Measurements from ENCODE around the gene SNX14.

DNA sequence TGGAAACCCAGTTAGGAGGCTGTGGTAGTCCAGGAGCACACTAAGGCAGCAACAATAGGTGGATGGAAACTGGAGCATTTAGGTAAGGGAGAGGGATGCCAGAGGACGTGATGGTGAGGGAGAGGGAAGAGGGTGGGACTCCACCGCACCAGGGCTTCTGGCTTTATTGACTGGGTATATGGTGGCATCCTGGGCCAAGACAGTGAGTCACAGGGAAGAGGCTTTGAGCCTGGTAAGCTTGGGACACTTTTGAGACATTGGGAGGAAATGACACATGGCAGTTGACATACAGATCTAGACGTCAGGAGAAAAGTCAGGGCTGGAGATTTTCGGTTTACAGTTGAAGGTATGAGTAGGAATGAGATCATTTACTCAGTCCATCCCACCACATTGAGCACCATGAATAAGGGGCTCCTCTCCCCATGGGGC, 128.9 kb downstream of the SNX14 start:
- TF ChIP-seq, protein P1, sequence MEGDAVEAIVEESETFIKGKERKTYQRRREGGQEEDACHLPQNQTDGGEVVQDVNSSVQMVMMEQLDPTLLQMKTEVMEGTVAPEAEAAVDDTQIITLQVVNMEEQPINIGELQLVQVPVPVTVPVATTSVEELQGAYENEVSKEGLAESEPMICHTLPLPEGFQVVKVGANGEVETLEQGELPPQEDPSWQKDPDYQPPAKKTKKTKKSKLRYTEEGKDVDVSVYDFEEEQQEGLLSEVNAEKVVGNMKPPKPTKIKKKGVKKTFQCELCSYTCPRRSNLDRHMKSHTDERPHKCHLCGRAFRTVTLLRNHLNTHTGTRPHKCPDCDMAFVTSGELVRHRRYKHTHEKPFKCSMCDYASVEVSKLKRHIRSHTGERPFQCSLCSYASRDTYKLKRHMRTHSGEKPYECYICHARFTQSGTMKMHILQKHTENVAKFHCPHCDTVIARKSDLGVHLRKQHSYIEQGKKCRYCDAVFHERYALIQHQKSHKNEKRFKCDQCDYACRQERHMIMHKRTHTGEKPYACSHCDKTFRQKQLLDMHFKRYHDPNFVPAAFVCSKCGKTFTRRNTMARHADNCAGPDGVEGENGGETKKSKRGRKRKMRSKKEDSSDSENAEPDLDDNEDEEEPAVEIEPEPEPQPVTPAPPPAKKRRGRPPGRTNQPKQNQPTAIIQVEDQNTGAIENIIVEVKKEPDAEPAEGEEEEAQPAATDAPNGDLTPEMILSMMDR (IDR thresholded peaks at IDR 0.05), result no peak
- TF ChIP-seq POLR2A (IDR thresholded peaks at IDR 0.05) (no peak), EP300 (IDR thresholded peaks at IDR 0.05) (no peak)

Measured in ovary (tissue), 3 donors.